Measurements from ENCODE around the gene PELI3. TPM values are rescaled to one million over a fixed set of nuclear protein-coding genes. Genes with fewer than 3 reads are reported as not detected.

PELI3 gene
- total RNA-seq, 4 donors from 2014 or later = 19.0 to 23.4 (median 20.5) TPM

DNA sequence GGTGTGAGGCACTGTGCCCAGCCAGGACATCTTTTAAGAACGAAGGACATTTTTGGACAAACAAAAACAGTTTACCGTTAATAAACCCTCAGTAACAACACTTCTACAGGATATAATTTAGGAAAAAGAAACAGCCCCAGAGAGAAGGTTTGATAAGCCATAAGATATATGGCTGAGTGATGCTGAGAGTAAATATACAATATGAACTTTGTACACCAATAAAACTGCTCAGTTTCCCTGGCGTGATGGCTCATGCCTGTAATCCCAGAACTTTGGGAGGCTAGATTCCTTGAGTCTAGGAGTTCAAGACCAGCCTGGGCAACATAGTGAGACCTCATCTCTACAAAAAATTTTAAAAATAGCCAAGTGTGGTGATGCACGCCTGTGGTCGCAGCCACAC lies 31.8 kb downstream of the PELI3 start:
- H3K4me3 ChIP-seq = no peak overlapping the region

GRCh38 chr11:66505276-66505816 lies 38.6 kb downstream of the PELI3 start:
- H3K9me3 ChIP-seq = no peaks in the 10 kb centered on the region
- peaks cover 3% of the 10 kb centered on the region for H3K4me1 ChIP-seq
- H3K27ac ChIP-seq = no peak overlapping the region
- no peaks in the 10 kb centered on the region for H3K27me3 ChIP-seq
- 100% methylated on average over 1 of the region's 1 CpG for WGBS
- TF ChIP-seq, protein P1, sequence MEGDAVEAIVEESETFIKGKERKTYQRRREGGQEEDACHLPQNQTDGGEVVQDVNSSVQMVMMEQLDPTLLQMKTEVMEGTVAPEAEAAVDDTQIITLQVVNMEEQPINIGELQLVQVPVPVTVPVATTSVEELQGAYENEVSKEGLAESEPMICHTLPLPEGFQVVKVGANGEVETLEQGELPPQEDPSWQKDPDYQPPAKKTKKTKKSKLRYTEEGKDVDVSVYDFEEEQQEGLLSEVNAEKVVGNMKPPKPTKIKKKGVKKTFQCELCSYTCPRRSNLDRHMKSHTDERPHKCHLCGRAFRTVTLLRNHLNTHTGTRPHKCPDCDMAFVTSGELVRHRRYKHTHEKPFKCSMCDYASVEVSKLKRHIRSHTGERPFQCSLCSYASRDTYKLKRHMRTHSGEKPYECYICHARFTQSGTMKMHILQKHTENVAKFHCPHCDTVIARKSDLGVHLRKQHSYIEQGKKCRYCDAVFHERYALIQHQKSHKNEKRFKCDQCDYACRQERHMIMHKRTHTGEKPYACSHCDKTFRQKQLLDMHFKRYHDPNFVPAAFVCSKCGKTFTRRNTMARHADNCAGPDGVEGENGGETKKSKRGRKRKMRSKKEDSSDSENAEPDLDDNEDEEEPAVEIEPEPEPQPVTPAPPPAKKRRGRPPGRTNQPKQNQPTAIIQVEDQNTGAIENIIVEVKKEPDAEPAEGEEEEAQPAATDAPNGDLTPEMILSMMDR (IDR thresholded peaks at IDR 0.05) = no peak
- no peak for TF ChIP-seq EP300 (IDR thresholded peaks at IDR 0.05)
- TF ChIP-seq POLR2AphosphoS5 (IDR thresholded peaks at IDR 0.05) = no peak
- no peak for TF ChIP-seq POLR2A (IDR thresholded peaks at IDR 0.05)
- H3K4me3 ChIP-seq = no peak overlapping the region
- no peak for DNase-seq (ENCODE audit: low spot score in 2 of 2)
- H3K36me3 ChIP-seq = peaks cover 28% of the 10 kb centered on the region

More for the DNA sequence above, 31.8 kb downstream of the PELI3 start:
- TF ChIP-seq POLR2A (IDR thresholded peaks at IDR 0.05) (no peak), POLR2AphosphoS5 (IDR thresholded peaks at IDR 0.05) (no peak), EP300 (IDR thresholded peaks at IDR 0.05) (no peak)
- TF ChIP-seq, protein P1 (IDR thresholded peaks at IDR 0.05) = no peak
- 93% methylated on average over 5 of the region's 5 CpGs for WGBS
- no peaks in the 10 kb centered on the region for H3K27me3 ChIP-seq
- H3K4me1 ChIP-seq = no peaks in the 10 kb centered on the region
- H3K27ac ChIP-seq = no peak overlapping the region
- no peak for DNase-seq (ENCODE audit: low spot score in 2 of 2)
- peaks cover 49% of the 10 kb centered on the region for H3K36me3 ChIP-seq
- H3K9me3 ChIP-seq = no peaks in the 10 kb centered on the region

GRCh38 chr11:66509131-66509561 lies 42.4 kb downstream of the PELI3 start:
- no peak for DNase-seq (ENCODE audit: low spot score in 2 of 2)
- H3K4me3 ChIP-seq = no peak overlapping the region
- H3K36me3 ChIP-seq = peaks cover 20% of the 10 kb centered on the region
- no peaks in the 10 kb centered on the region for H3K27me3 ChIP-seq
- H3K4me1 ChIP-seq = peaks cover 15% of the 10 kb centered on the region
- TF ChIP-seq POLR2A (IDR thresholded peaks at IDR 0.05) = no peak
- TF ChIP-seq EP300 (IDR thresholded peaks at IDR 0.05) = no peak
- TF ChIP-seq POLR2AphosphoS5 (IDR thresholded peaks at IDR 0.05) = no peak
- no peak overlapping the region for H3K27ac ChIP-seq
- 84% methylated on average over 7 of the region's 7 CpGs for WGBS
- no peaks in the 10 kb centered on the region for H3K9me3 ChIP-seq

GRCh38 chr11:66510271-66510989 lies 43.7 kb downstream of the PELI3 start, which contains the start of gene BBS1:
BBS1 (plus strand) TSS chr11:66510635; CDS start chr11:66510660, 25 bp downstream.
- 1% methylated on average over 30 of the region's 31 CpGs for WGBS
- peak; percentile 90 to 95 for DNase-seq (ENCODE audit: low spot score in 2 of 2)
- Histone ChIP-seq H3K36me3 (peaks cover 20% of the 10 kb centered on the region), H3K27me3 (no peaks in the 10 kb centered on the region), H3K27ac (peak within 1 kb of the TSS; percentile 7), H3K9me3 (no peaks in the 10 kb centered on the region), H3K4me3 (peak within 1 kb of the TSS; percentile 82), H3K4me1 (peaks cover 15% of the 10 kb centered on the region)
- TF ChIP-seq EP300 (IDR thresholded peaks at IDR 0.05) (no peak), POLR2AphosphoS5 (IDR thresholded peaks at IDR 0.05) (peak in 1 of 3 donors; percentile 49), POLR2A (IDR thresholded peaks at IDR 0.05) (no peak)
- TF ChIP-seq, protein P1 (IDR thresholded peaks at IDR 0.05) = no peak

DNA sequence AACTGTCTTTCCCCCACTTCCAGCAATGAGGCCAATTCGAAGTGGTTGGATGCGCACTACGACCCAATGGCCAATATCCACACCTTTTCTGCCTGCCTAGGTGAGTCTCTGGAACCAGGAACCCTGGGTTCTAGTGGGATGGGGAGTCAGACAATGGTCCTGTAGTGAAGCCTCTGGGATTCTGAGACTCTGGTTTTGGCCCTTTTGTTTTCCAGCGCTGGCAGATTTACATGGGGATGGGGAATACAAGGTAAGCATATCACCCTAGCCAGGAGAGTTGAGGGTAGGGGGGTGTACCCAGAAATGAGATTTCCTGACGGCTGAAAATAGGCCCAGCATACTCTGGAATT lies 44.3 kb downstream of the PELI3 start:
- TF ChIP-seq EP300 (IDR thresholded peaks at IDR 0.05) (no peak), POLR2AphosphoS5 (IDR thresholded peaks at IDR 0.05) (no peak), POLR2A (IDR thresholded peaks at IDR 0.05) (no peak)
- TF ChIP-seq, protein P1 (IDR thresholded peaks at IDR 0.05) = no peak
- WGBS = 3% methylated on average over 5 of the region's 5 CpGs
- H3K4me1 ChIP-seq = peaks cover 15% of the 10 kb centered on the region

More for the DNA sequence above, 44.3 kb downstream of the PELI3 start:
- DNase-seq (ENCODE audit: low spot score in 2 of 2) = no peak
- Histone ChIP-seq H3K36me3 (peaks cover 22% of the 10 kb centered on the region), H3K27ac (peak overlapping the region; percentile 7), H3K4me3 (peak overlapping the region; percentile 82), H3K27me3 (no peaks in the 10 kb centered on the region), H3K9me3 (no peaks in the 10 kb centered on the region)
